Measurements from ENCODE around the gene KMO.

Gene KMO

GRCh38 chr1:241598249-241598648 lies 66.1 kb downstream of the KMO start:
- DNase-seq = no peak

GRCh38 chr1:241600496-241600901 lies 68.3 kb downstream of the KMO start:
- DNase-seq = no peak

GRCh38 chr1:241603731-241604245 lies 71.6 kb downstream of the KMO start:
- no peak for DNase-seq

GRCh38 chr1:241605146-241605805 lies 73.1 kb downstream of the KMO start:
- DNase-seq = no peak

GRCh38 chr1:241606544-241606943 lies 74.4 kb downstream of the KMO start:
- DNase-seq = no peak

- no peak for DNase-seq
Measured at GRCh38 chr1:241607497-241607896, 75.3 kb downstream of the KMO start.

- no peak for DNase-seq
Measured at GRCh38 chr1:241608379-241609033, 76.3 kb downstream of the KMO start.

- DNase-seq = peak; percentile 39
Measured at GRCh38 chr1:241610056-241610815, 78.1 kb downstream of the KMO start.

GRCh38 chr1:241611063-241611462 lies 78.9 kb downstream of the KMO start:
- DNase-seq = peak; percentile 76

- no peak for DNase-seq
Measured at GRCh38 chr1:241611736-241612135, 79.6 kb downstream of the KMO start.

GRCh38 chr1:241612533-241613477 lies 80.6 kb downstream of the KMO start:
- DNase-seq = no peak

- no peak for DNase-seq
Measured at GRCh38 chr1:241614144-241614543, 82.0 kb downstream of the KMO start.

- no peak for DNase-seq
Measured at GRCh38 chr1:241614572-241614971, 82.4 kb downstream of the KMO start.

GRCh38 chr1:241615043-241615974 lies 83.1 kb downstream of the KMO start:
- no peak for DNase-seq

GRCh38 chr1:241617426-241617825 lies 85.2 kb downstream of the KMO start:
- no peak for DNase-seq

- no peak for DNase-seq
Measured at GRCh38 chr1:241622669-241623068, 90.5 kb downstream of the KMO start.

GRCh38 chr1:241624935-241625334 lies 92.8 kb downstream of the KMO start:
- DNase-seq = no peak

- DNase-seq = peak; percentile 22
Measured at GRCh38 chr1:241627453-241628259, 95.5 kb downstream of the KMO start.

- no peak for DNase-seq
Measured at GRCh38 chr1:241630005-241630404, 97.8 kb downstream of the KMO start.

- no peak for DNase-seq
Measured at GRCh38 chr1:241630476-241630875, 98.3 kb downstream of the KMO start.

GRCh38 chr1:241630899-241631298 lies 98.7 kb downstream of the KMO start:
- DNase-seq = no peak

Data from NCI-H345 (cell line).